ENCODE data around the gene BCL2L15.
"Not testable (repeated sequence)": the region's sequence is repeated elsewhere in the genome, so short reads cannot be mapped to it uniquely, and the experiment has no call there.

Gene BCL2L15

DNA sequence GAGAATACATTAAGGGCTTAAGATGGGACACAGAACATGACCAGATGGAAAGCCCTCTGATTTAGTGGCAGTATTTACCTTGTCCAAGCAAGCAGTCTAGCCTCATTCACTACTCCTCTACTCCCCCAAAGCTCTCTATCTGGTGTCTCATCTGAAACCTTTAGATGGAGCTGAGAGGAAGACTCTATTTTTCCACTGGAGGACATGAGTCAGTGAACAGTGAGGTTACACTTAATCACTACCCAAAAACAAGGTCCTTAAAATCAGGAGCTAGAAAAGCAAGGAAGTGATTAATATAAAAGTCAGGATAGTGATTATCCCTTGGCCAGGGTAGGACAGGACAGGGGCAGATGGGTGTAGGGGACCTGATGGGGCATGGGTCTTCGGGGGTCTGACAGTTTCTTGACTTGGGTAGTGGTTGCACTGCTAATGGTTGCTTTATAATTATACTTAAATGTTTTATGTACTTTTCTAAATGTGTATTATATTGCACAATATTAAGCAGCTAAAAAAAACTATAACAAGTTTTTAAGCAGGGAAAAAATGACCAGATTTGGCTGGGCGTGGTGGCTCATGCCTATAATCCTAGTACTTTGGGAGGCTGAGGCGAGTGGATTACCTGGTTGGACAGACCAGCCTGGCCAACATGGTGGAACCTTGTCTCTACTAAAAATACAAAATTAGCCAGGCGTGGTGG, 18.8 kb downstream of the BCL2L15 start:
- Histone ChIP-seq H3K4me1 (ENCODE audit: insufficient read depth, low read length) (no peaks in the 10 kb centered on the region), H3K9ac (ENCODE audit: low read depth, low read length) (no peak overlapping the region)
- WGBS = 98% methylated on average over 4 of the region's 4 CpGs

DNA sequence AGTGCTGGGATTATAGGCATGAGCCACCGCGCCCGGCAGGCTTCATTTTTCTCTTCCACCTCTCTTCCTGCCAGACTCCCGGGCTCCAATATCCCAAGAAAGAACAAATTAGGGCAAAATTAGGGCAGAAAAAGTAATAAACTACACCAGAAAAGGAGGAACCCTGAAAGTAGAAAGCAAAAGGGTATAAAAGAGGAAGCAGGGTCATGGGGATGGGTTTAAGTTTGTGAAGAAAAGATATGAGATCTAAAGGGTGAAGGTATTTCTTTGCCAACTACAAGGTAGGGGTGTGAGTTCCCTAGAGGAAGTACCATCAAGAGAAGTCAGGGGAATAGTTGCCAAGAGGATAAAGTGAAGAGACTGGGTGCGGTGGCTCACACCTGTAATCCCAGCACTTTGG, 25.7 kb downstream of the BCL2L15 start:
- Histone ChIP-seq H3K36me3 (ENCODE audit: insufficient read depth, low read length) (no peaks in the 10 kb centered on the region), H3K27ac (ENCODE audit: low read depth, low read length) (no peak overlapping the region), H3K27me3 (ENCODE audit: insufficient read depth, low read length) (no peaks in the 10 kb centered on the region), H3K9ac (ENCODE audit: low read depth, low read length) (no peak overlapping the region), H3K4me3 (ENCODE audit: low read length) (no peak overlapping the region), H3K9me3 (ENCODE audit: insufficient read depth, low read depth, low read length) (no peaks in the 10 kb centered on the region), H3K4me1 (ENCODE audit: insufficient read depth, low read length) (no peaks in the 10 kb centered on the region)
- 93% methylated on average over 4 of the region's 5 CpGs for WGBS

More for the DNA sequence above, 18.8 kb downstream of the BCL2L15 start:
- Histone ChIP-seq H3K9me3 (ENCODE audit: insufficient read depth, low read depth, low read length) (no peaks in the 10 kb centered on the region), H3K4me3 (ENCODE audit: low read length) (no peak overlapping the region), H3K27me3 (ENCODE audit: insufficient read depth, low read length) (no peaks in the 10 kb centered on the region), H3K27ac (ENCODE audit: low read depth, low read length) (no peak overlapping the region), H3K36me3 (ENCODE audit: insufficient read depth, low read length) (no peaks in the 10 kb centered on the region)

DNA sequence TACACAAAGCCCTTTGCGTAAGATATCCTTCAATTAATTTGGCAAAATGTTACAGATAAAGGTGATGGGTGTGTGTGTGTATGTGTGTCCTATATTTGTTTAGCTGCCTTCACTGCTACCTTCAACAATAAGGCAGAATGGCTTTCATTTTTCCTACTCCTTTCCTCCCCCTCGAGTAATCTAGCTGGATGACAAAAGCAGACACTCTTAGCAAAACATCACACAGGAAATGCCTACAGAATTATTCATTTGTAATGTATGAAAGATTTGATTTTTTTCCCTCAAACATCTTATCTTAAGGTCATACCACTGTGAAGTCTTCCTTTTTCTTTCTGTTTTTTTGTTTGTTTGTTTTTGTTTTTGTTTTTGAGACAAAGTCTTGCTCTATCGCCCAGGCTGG, 26.5 kb downstream of the BCL2L15 start:
- Histone ChIP-seq H3K9me3 (ENCODE audit: insufficient read depth, low read depth, low read length) (no peaks in the 10 kb centered on the region), H3K9ac (ENCODE audit: low read depth, low read length) (no peak overlapping the region), H3K4me3 (ENCODE audit: low read length) (no peak overlapping the region), H3K36me3 (ENCODE audit: insufficient read depth, low read length) (no peaks in the 10 kb centered on the region), H3K27me3 (ENCODE audit: insufficient read depth, low read length) (no peaks in the 10 kb centered on the region), H3K4me1 (ENCODE audit: insufficient read depth, low read length) (no peaks in the 10 kb centered on the region), H3K27ac (ENCODE audit: low read depth, low read length) (no peak overlapping the region)
- WGBS = 90% methylated on average over 3 of the region's 3 CpGs

DNA sequence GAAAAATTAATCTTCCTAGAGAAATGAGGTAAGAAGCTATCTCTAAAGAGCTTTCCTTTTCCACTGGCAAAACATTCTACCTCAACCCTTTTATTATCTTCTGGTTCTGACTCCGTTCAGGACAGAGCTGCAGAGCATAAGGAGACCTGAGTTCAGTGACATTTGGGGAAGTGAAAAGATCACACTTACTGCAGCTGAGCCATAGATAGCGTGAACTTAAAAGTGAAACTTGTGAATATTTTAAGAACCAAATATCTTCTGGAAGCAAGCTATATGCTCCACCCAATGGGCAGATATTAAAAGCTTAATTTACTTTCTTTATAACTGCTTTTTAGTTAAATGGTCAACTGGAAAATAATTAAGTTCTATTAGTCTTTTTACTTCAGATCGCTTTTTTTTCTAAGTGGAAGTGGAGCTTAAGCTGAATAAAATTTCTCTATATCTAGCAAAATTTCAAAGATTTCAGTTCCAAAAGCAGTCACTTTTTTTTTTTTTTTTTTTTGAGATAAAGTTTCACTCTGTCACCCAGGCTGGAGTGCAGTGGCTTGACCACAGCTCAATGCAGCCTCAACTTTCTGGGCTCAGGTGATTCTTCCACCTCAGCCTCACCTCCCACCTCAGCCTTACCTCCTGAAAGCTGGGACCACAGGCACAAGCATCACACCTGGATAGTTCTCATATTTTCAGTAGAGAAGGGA, 27.8 kb downstream of the BCL2L15 start:
- no peak overlapping the region for H3K27ac ChIP-seq (ENCODE audit: low read depth, low read length)
- H3K4me3 ChIP-seq (ENCODE audit: low read length) = no peak overlapping the region
- no peaks in the 10 kb centered on the region for H3K9me3 ChIP-seq (ENCODE audit: insufficient read depth, low read depth, low read length)
- H3K9ac ChIP-seq (ENCODE audit: low read depth, low read length) = no peak overlapping the region
- no peaks in the 10 kb centered on the region for H3K4me1 ChIP-seq (ENCODE audit: insufficient read depth, low read length)
- no peaks in the 10 kb centered on the region for H3K36me3 ChIP-seq (ENCODE audit: insufficient read depth, low read length)
- no peaks in the 10 kb centered on the region for H3K27me3 ChIP-seq (ENCODE audit: insufficient read depth, low read length)
- WGBS = 95% methylated on average over 2 of the region's 3 CpGs

DNA sequence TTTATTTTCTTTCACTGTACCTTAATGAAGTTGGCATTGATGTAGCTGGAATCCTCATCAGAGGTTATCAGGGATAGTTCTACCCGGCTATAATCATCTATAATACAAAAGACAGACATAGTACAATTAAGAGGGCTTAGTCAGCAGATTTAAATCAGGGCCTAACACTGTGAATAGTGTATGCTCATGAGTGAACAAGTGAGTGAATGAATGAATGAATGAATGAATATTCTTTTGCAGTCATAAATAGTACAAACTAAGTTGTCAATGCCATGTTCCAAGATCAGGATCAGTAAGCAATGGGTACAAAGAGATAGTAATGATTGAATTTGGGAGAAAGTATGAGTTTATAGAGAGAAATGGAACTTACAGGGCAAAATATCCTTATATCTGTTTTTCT, 28.4 kb downstream of the BCL2L15 start:
- no peaks in the 10 kb centered on the region for H3K27me3 ChIP-seq (ENCODE audit: insufficient read depth, low read length)
- no peaks in the 10 kb centered on the region for H3K36me3 ChIP-seq (ENCODE audit: insufficient read depth, low read length)
- no peaks in the 10 kb centered on the region for H3K4me1 ChIP-seq (ENCODE audit: insufficient read depth, low read length)
- no peak overlapping the region for H3K4me3 ChIP-seq (ENCODE audit: low read length)
- no peak overlapping the region for H3K9ac ChIP-seq (ENCODE audit: low read depth, low read length)
- no peaks in the 10 kb centered on the region for H3K9me3 ChIP-seq (ENCODE audit: insufficient read depth, low read depth, low read length)
- WGBS = no CpG with 5 or more reads among the region's 1 CpG
- H3K27ac ChIP-seq (ENCODE audit: low read depth, low read length) = no peak overlapping the region

DNA sequence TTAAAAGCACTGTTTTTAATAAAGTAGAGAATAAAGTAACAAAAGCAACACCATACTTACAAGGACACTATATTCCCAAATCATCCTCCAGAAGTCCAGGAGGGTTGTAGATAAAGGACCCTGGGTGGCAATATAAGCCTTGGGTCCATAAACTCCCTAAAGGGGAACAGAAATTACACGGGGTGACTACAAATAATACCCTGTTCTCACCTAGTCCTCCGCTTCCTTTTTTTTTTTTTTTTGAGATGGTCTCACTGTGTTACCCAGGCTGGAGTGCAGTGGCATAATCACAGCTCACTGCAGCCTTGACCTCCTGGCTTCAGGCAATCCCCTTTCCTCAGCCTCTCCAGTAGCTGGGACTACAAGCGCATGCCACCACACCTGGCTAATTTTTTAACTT, 29.0 kb downstream of the BCL2L15 start:
- Histone ChIP-seq H3K9ac (ENCODE audit: low read depth, low read length) (no peak overlapping the region), H3K27ac (ENCODE audit: low read depth, low read length) (no peak overlapping the region), H3K27me3 (ENCODE audit: insufficient read depth, low read length) (no peaks in the 10 kb centered on the region), H3K36me3 (ENCODE audit: insufficient read depth, low read length) (no peaks in the 10 kb centered on the region), H3K9me3 (ENCODE audit: insufficient read depth, low read depth, low read length) (no peaks in the 10 kb centered on the region), H3K4me3 (ENCODE audit: low read length) (no peak overlapping the region), H3K4me1 (ENCODE audit: insufficient read depth, low read length) (no peaks in the 10 kb centered on the region)
- 90% methylated on average over 3 of the region's 3 CpGs for WGBS

DNA sequence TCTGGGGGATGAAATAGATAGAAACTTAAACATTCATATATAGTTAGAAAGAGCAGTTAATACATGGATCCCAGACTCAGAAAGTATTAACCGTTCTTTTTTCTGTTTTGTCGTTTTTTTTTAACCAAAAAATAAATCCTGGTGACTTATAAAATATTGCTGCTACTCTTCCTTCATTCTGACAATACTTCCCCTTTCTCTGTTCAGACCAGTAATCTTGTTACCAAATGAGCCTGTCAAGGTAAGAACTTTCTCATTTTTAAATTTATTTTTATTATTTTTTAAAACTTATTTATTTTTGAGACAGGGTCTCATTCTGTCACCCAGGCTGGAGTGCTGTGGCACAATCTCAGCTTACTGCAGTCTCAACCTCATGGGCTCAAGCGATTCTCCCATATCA, 29.6 kb downstream of the BCL2L15 start:
- Histone ChIP-seq H3K4me3 (ENCODE audit: low read length) (no peak overlapping the region), H3K9ac (ENCODE audit: low read depth, low read length) (no peak overlapping the region), H3K4me1 (ENCODE audit: insufficient read depth, low read length) (no peaks in the 10 kb centered on the region), H3K27ac (ENCODE audit: low read depth, low read length) (no peak overlapping the region), H3K36me3 (ENCODE audit: insufficient read depth, low read length) (no peaks in the 10 kb centered on the region), H3K9me3 (ENCODE audit: insufficient read depth, low read depth, low read length) (no peaks in the 10 kb centered on the region), H3K27me3 (ENCODE audit: insufficient read depth, low read length) (no peaks in the 10 kb centered on the region)
- 89% methylated on average over 3 of the region's 3 CpGs for WGBS

DNA sequence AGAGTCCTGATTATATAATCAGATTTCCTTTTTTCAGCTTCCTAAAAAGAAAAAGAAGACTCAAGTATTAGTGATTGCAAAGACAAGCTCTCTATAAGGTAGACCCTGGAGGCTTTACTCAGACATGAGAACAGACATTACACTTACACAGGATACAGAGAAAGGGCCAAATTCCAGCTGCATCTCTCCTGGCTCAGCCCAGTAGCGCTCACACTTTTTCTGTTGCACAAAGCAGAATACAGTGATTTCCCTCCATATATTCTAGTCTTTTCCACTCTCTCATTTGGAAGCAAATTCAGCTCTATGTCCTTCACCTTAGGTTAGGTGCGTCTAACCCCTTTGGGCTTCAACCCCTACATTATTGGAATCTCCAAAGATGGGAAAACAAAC, 31.0 kb downstream of the BCL2L15 start:
- Histone ChIP-seq H3K27me3 (ENCODE audit: insufficient read depth, low read length) (no peaks in the 10 kb centered on the region), H3K9ac (ENCODE audit: low read depth, low read length) (no peak overlapping the region), H3K27ac (ENCODE audit: low read depth, low read length) (no peak overlapping the region), H3K4me3 (ENCODE audit: low read length) (no peak overlapping the region), H3K9me3 (ENCODE audit: insufficient read depth, low read depth, low read length) (no peaks in the 10 kb centered on the region), H3K36me3 (ENCODE audit: insufficient read depth, low read length) (no peaks in the 10 kb centered on the region), H3K4me1 (ENCODE audit: insufficient read depth, low read length) (no peaks in the 10 kb centered on the region)
- 94% methylated on average over 2 of the region's 2 CpGs for WGBS

DNA sequence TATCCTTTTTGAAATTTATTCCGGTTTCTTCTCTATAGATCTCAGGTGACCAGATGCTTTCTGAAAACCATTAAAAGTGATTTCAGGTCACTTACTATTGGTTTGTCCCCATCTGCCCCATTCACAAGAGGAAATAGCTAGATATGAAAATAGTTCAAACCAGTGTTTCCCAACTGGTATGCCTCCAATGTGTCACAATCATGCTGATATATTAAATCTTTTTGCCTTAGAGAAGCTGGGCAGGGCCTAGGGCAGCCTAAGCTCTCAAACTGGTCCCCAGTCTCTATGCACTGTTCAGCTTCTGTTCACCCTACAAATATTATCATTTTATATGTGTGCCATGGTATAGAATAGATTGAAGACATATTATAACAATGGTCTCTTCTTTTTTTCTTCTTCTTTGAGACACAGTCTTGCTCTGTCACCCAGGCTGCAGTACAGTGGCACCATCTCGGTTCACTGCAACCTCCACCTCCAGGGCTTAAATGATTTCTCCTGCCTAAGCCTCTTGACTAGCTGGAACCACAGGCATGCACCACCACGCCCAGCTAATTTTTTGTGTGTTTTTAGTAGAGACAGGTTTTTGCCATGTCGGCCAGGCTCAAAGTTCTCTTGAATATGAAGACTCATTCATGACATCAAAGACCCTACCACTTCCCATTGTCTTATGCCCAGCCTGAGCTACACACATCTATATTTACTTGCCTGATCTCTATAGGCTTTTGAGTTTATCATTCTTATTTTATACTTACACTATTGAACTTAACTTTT, 31.6 kb downstream of the BCL2L15 start:
- Histone ChIP-seq H3K9ac (ENCODE audit: low read depth, low read length) (no peak overlapping the region), H3K4me3 (ENCODE audit: low read length) (no peak overlapping the region), H3K9me3 (ENCODE audit: insufficient read depth, low read depth, low read length) (no peaks in the 10 kb centered on the region), H3K27ac (ENCODE audit: low read depth, low read length) (no peak overlapping the region), H3K4me1 (ENCODE audit: insufficient read depth, low read length) (no peaks in the 10 kb centered on the region), H3K27me3 (ENCODE audit: insufficient read depth, low read length) (no peaks in the 10 kb centered on the region), H3K36me3 (ENCODE audit: insufficient read depth, low read length) (no peaks in the 10 kb centered on the region)
- 93% methylated on average over 4 of the region's 4 CpGs for WGBS

DNA sequence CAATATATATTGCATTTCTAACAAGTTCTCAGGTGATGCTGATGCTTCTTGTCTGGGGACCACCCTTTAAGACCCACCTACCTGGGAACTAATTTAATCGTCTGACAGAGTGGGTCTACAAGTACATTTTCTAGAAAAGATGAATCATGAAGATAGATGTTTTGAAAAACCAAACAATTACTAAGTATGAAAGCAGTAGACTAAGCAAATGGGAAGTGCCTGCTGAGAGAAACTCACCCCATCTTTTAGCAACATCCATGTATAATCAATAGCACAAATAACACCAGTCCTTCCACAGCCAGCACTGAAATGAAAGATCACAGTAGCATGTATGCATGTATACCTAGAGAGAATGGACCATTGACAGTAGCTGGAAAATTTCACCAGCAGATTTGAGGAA, 33.1 kb downstream of the BCL2L15 start:
- H3K4me3 ChIP-seq (ENCODE audit: low read length) = no peak overlapping the region
- no peaks in the 10 kb centered on the region for H3K27me3 ChIP-seq (ENCODE audit: insufficient read depth, low read length)
- H3K27ac ChIP-seq (ENCODE audit: low read depth, low read length) = no peak overlapping the region
- no peaks in the 10 kb centered on the region for H3K36me3 ChIP-seq (ENCODE audit: insufficient read depth, low read length)
- no peak overlapping the region for H3K9ac ChIP-seq (ENCODE audit: low read depth, low read length)
- no peaks in the 10 kb centered on the region for H3K9me3 ChIP-seq (ENCODE audit: insufficient read depth, low read depth, low read length)
- no peaks in the 10 kb centered on the region for H3K4me1 ChIP-seq (ENCODE audit: insufficient read depth, low read length)
- 40% methylated on average over 1 of the region's 1 CpG for WGBS

DNA sequence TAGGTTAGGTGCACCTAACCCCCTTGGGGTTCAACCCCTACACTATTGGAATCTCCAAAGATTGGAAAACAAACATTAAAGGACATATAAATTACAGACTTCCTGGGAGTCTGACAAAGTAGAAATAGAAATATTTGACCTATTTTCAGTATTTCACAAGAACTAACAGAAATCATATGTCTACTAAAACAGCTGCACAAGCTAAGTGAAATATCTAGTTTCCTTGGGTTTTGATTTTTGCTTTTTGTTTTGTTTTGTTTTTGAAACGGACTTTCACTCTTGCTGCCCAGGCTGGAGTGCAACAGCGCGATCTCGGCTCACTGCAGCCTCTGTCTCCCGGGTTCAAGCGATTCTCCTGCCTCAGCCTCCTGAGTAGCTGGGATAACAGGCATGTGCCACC, 34.7 kb downstream of the BCL2L15 start:
- not testable (repeated sequence) for H3K9ac ChIP-seq (ENCODE audit: low read depth, low read length); H3K27ac ChIP-seq (ENCODE audit: low read depth, low read length); H3K27me3 ChIP-seq (ENCODE audit: insufficient read depth, low read length); H3K4me3 ChIP-seq (ENCODE audit: low read length); H3K9me3 ChIP-seq (ENCODE audit: insufficient read depth, low read depth, low read length); H3K36me3 ChIP-seq (ENCODE audit: insufficient read depth, low read length); H3K4me1 ChIP-seq (ENCODE audit: insufficient read depth, low read length)
- 95% methylated on average over 6 of the region's 6 CpGs for WGBS
